PC-3 (cell line): ENCODE data around the gene SLC9B1.

Source experiments
- CTCF ChIP-seq: fragments of 300-600 bp; sonication (generic); conservative IDR thresholded peaks from 2 replicates; pipeline ENCODE4 v1.5.1; 2017; ENCODE audit warnings: antibody characterized with exemption, low read depth, mild to moderate bottlenecking, low read length
- EZH2 ChIP-seq: fragments of 300-600 bp; sonication (generic); IDR thresholded peaks from one replicate; pipeline ENCODE4 v1.6.1; 2017; ENCODE audit warnings: antibody characterized with exemption, mild to moderate bottlenecking, low read length; ENCODE audit not compliant: unreplicated experiment
- EZH2phosphoT487 ChIP-seq: fragments of 300-600 bp; sonication (generic); IDR thresholded peaks from 2 replicates; pipeline ENCODE4 v1.6.1; 2018; ENCODE audit warnings: mild to moderate bottlenecking, antibody characterized with exemption, low read length, borderline replicate concordance

- TF ChIP-seq CTCF: no peak
- no peak for TF ChIP-seq EZH2
- no peak for TF ChIP-seq EZH2phosphoT487
Measured at GRCh38 chr4:102981005-102981404, 38.5 kb downstream of the SLC9B1 start.
